Left kidney (tissue), 2 donors: ENCODE results near the gene RGL2. TPM values are rescaled to one million over a fixed set of nuclear protein-coding genes. Genes with fewer than 3 reads are reported as not detected.
"Not testable (repeated sequence)": the region's sequence is repeated elsewhere in the genome, so short reads cannot be mapped to it uniquely, and the experiment has no call there.

ENCODE experiments used
- DNase-seq: peaks from one replicate; pipeline ENCODE4 v3.0.0-alpha.2; 2013
- polyA plus RNA-seq: library from polyadenylated mRNA; unstranded; fragments of 120-200 nt; gene quantifications from one replicate; pipeline ENCODE4 v1.2.1, GENCODE V29; 2013; ENCODE audit not compliant: insufficient read length

RGL2 gene
- polyA plus RNA-seq, 1 donor: 119 TPM

DNA sequence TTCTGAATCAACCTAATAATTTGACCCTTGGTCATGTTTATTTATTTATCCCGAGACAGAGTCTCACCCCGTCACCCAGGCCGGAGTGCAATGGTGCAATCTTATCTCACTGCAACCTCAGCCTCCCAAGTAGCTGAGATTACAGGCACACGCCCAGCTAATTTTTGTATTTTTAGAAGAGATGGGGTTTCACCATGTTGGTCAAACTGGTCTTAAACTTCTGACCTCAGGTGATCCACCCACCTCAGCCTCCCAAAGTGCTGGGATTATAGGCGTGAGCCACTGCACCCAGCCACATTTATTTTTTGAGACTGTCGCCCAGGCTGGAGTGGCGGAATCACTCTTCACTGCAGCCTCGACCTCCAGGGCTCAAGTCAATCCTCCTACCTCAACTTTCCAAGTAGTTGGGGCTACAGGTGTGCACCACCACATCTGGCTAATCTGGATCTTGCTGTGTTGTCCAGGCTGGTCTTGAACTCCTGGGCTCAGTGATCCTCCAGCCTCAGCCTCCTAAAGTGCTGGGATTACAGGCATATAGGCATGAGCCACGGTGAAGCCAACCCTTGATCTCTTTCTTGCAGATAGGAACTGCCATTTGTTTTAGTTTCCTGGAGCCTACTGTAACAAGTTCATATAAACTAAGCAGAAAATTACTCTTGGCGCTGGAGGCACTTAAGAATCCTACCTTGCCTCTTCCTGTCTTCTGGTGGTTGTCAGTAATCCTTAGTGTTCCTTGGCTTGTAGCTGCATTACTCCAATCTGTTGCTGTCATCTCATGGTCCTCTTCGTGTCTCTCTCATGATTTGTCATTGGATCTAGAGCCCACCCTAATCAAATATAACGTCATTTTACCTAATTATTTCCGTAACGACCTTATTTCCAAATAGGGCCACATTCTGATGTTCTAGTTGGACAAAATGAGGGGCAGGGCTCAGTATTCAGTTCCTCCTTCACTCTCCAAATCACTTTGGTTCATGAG lies 24.5 kb downstream of the RGL2 start:
- no peak for DNase-seq

DNA sequence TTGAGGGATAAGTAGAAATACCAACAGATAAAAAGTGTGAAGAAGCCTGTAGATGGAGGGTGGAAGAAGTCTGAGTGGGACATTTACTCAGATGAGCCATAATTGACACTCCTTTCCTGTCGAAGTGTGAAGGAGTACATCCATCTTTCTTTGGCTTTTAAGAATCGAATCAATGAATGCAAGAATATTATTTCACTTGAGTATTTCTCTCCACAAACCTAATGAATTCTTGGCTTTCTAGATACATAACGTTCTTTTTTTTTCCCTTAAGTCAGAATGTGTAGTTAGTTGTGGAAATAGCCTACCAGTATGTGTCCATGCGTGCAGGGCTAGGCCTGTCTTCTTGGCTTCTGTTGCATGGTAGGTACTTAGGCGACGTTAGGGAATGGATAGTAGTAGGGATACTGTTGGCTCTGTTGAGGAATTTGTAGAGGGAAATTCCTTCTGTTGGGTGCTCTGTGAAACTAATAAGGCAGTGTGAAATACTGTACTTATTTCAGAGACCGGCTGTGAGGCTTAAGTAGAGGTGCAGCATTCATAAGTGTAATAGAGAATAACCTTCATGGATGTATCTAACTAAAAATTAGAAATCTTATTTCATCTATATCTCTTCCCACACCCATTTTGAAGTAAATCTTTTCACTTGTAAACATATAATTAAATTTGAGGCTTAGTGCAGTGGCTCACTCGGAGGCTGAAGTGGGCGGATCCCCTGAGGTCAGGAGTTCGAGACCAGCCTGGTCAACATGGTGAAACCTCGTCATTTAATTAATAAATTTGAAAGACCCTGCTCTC lies 25.4 kb downstream of the RGL2 start:
- DNase-seq: no peak

GRCh38 chr6:33272275-33273128 lies 26.2 kb downstream of the RGL2 start:
- no peak for DNase-seq

DNA sequence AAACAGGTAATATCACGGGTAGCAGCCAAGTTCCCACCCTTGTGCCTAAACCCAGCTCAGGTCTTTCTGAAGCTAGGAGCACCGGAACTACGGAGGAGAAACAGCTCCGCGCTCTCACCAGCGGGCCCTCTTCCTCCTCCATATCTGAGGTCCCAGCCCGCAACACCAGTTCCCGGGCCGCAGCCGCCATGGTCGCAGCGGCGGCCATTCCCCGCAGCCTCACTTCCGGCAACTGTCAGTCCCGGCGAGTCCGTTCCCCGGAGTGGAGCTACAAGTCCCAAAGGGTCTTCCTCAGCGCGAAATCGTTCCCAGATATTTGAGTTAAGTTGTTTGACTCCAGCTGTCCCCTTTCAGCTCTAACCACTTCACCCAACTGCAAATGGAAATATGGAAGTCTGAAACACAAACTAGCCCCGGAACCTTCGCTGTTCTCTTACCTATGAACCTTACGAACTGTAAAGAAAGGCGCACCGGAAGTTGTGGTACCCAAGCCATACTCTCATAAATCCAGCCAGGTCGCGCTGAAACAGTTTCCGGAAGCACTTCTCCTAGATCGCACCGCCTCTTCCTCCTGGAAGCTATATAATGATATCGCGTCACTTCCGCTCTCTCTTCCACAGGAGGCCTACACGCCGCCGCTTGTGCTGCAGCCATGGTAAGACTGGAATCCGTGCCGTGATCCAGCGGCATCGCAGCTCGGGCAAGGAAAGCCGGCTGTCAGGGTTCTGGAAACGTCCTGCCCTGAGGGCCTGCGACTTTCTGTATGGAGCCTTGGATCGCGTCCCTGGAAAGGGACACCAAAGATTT lies 27.1 kb downstream of the RGL2 start, which contains the start of the genes RPS18 and VPS52:
Gene RPS18 (plus strand): TSS at position 608 of the 807 bp plus-strand sequence. CDS start 45 bp downstream, at position 653.
Gene VPS52 (minus strand): TSS at position 409 of the 807 bp plus-strand sequence. CDS start 201 bp downstream, at position 208.
- DNase-seq: peak; percentile 100

- DNase-seq: no peak
Observed at GRCh38 chr6:33271117-33271467, 27.6 kb downstream of the RGL2 start.

- DNase-seq: no peak
Observed at GRCh38 chr6:33264015-33264414, 34.7 kb downstream of the RGL2 start.

DNA sequence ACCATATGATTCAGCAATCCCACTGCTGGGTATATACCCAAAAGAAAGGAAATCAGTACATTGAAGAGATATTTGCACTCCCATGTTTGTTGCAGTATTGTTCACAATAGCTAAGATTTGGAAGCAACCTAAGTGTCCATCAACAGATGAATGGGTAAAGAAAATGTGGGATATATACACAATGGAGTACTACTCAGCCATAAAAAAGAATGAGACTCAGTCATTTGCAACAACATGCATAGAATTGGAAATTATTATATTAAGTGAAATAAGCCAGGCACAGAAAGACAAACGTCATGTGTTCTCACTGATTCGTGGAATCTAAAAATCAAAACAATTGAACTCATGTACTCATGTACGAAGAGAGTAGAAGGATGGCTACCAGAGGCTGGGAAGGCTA lies 36.3 kb downstream of the RGL2 start:
- DNase-seq: not testable (repeated sequence)

DNA sequence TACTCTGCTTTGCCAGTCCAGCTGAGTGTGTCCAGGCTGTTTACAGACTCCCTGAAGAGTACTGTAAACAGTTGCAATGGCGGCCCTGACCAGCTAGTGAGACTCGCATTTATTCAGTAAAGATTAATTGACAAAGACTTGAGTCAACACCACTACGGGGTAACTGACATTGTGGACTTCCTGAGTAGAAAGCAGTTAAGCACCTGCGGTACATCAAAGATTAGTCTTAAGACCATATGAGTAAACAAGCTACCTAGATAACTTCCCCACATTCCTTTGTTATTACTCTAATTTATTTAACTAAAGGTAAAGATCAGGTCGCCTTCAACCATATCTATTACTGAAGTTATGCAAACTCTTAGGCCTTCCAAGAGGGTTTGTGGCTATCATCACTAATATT lies 39.7 kb downstream of the RGL2 start:
- DNase-seq: no peak

DNA sequence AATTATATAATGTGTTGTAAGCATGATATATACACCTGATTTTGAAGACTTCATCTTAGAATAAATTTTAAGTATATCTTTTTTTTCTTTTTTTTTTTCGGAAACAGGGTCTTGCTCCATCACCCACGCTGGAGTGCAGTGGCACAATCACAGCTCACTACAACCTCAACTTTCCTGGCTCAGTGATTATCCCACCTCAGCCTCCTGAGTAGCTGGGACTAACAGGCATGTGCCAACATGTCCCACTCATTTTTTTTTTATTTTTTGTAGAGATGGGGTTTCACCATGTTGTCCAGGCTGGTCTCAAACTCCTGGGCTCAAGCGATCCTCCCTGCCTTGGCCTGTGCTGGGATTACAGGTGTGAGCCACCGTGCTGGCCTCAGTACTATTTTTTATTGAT lies 44.2 kb downstream of the RGL2 start:
- DNase-seq: no peak

DNA sequence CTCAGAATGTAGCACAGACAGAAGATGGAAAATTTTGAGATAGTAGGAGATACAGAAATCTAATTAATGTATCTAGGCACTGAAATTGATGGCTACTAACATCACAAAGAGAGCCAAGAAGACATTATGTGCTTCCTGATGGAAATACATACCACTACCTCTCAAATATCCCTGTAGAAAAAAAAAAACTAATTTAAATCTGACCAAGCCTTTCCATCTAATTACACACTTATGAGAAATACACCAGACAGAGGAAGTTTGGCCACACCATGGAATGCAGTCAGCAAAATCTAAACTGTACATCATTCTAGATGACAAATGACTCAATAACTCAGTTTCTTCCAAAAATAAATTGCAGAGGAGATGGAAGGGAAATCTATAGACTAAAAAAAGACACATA lies 46.0 kb downstream of the RGL2 start:
- DNase-seq: no peak

- no peak for DNase-seq
Observed at GRCh38 chr6:33251395-33252012, 47.2 kb downstream of the RGL2 start.

DNA sequence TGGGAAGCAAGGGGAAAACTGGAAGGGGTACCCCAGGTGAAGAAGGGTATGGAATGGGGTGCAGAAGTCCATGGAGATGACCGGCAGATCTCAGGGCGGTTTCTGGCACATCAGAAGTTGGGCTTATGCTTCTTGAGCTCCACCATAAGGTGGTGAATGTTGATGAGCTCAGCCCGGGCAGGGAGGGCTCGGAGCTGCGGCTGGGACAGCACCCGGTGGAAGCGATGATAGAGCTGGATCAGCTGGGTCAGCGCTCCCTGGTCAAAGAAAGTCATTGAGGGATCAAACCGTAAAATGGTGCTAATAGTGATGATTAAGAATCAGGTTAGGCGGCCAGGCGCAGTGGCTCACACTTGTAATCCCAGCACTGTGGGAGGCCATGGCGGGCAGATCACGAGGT lies 48.0 kb downstream of the RGL2 start:
- DNase-seq: no peak

GRCh38 chr6:33249732-33250630 lies 48.8 kb downstream of the RGL2 start:
- DNase-seq: no peak

DNA sequence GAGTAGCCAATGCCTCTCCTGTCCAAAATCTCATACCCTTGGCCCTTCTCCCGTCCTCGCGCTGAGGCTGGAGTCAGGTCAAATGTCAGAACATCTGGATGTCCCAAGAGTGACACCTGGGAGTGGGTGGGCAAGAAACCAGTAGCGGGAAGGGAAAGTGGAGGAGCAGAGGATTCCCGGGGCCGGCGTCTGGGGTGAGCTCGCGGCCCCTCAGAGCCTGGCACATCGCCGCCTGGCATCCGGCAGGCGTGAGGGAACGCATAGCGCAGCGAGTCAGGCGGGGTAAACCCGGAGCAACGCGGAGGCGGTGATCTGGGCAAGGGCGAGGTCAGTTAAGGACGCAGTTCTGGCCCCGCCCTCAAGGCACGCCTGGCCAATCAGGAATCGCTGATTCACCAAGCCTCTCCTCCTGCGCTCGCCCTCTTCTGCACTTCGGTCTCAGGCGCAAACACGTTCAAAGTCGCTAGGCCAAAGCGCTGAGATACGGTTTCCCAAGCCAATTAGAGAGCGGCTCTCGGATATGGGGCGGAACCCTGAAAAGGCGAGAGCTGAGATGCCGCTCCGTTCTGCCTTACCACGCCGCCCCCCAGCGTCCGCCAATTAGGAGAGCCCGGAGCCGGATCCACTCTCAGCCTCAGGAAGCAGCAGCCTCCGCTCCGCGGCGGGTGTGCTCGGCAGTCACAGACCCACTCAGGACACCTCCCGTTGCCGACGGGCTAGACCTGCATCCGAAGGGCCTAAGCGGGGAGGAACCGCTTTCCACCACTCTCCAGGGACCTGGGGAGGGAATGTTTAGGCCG lies 49.6 kb downstream of the RGL2 start:
- peak; percentile 97 for DNase-seq

DNA sequence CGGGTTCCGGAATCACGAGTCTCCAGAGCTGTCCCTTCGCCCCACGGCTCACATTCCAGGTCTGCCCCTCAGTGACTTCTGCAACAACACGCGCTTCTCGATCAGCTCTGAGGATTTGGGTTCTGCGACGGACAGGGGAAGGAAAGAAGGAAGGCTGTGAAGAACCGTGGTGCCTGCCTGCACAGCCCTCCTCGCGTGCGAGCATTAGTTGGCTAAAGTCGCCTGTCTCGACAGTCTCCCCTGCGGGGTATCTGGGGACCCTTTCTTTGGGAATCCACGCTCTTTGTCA lies 50.2 kb downstream of the RGL2 start:
- no peak for DNase-seq

DNA sequence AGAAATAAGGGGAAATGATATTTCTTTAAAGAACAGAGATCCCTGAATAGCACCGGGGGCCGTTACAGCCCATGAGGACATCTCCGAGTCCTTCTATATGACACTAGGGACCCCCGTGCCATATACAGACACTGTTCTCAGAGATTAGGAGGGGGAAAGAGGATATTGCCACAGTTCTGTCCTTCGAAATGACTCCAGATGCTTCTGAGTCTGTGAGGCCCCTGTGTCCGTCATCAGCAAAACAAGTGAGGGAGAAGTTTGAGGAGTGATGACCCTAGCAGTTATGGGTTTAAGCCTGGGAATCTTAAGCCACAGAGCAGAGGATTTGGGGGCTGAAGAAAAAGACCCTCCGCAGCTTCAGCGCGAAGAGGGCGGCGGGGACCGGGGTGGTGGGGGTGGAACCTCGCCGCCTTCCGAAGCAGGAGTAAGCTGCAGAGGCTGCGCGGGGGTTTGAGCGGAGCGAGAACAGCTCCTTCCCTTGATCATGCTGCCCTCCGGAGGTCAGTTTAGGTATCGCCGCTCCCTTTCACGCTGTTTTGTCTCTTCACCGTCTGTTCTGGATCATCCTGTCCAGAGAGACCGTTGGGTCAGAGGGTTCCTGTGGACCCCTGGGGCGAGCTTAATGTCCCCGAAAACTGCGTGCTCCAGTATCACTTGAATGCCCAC lies 50.6 kb downstream of the RGL2 start:
- DNase-seq: peak; percentile 92

GRCh38 chr6:33243476-33243875 lies 55.3 kb downstream of the RGL2 start:
- no peak for DNase-seq

GRCh38 chr6:33241968-33242367 lies 56.8 kb downstream of the RGL2 start:
- no peak for DNase-seq
